ENCODE data around the gene TLR3. TPM values are rescaled to one million over a fixed set of nuclear protein-coding genes. Genes with fewer than 3 reads are reported as not detected.

TLR3 gene
- polyA plus RNA-seq, 1 donor (not counting 4 experiments of a cell fraction or from before 2014, with no cell fraction given), result 8.8 TPM

DNA sequence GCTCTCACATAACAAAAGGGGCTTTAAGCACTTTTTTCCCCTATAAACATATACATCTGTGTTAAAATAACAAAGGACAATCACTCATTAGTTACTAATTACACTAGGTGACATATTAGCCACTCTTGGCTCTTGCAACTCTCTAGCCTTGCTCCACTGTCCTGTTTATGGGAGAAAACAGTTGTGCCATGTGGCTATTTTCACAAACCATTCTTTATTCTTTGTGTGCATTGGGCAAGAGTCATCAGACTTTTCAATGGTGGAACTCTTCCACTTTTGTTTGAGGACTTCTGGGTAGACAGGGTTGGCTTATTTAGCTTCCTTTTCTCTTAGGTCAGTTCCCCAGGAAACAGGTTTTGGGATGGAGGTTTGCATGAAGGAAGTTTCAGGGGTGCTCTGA lies 19.6 kb downstream of the TLR3 start:
- TF ChIP-seq, protein P1, sequence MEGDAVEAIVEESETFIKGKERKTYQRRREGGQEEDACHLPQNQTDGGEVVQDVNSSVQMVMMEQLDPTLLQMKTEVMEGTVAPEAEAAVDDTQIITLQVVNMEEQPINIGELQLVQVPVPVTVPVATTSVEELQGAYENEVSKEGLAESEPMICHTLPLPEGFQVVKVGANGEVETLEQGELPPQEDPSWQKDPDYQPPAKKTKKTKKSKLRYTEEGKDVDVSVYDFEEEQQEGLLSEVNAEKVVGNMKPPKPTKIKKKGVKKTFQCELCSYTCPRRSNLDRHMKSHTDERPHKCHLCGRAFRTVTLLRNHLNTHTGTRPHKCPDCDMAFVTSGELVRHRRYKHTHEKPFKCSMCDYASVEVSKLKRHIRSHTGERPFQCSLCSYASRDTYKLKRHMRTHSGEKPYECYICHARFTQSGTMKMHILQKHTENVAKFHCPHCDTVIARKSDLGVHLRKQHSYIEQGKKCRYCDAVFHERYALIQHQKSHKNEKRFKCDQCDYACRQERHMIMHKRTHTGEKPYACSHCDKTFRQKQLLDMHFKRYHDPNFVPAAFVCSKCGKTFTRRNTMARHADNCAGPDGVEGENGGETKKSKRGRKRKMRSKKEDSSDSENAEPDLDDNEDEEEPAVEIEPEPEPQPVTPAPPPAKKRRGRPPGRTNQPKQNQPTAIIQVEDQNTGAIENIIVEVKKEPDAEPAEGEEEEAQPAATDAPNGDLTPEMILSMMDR (optimal IDR thresholded peaks at IDR 0.05 in 1 of 3, IDR thresholded peaks at IDR 0.05 in 1 of 3, conservative IDR thresholded peaks at IDR 0.05 in 1 of 3; ENCODE audit: extremely low read depth in 1 of 3, insufficient read depth in 2 of 3, low read length in 3 of 3), result no peak
- no peak for TF ChIP-seq EZH2 (IDR thresholded peaks at IDR 0.05; ENCODE audit: low read length)
- Histone ChIP-seq H3K4me1 (ENCODE audit: control insufficient read depth, extremely low read depth, insufficient read depth, low read length) (no peaks in the 10 kb centered on the region), H3K4me3 (ENCODE audit: control insufficient read depth in 2 of 3, extremely low read depth in 1 of 3, insufficient read depth in 2 of 3, low read depth in 1 of 3, low read length in 3 of 3) (no peak overlapping the region), H3K36me3 (ENCODE audit: control insufficient read depth in 2 of 2, extremely low read depth in 1 of 2, insufficient read depth in 2 of 2, low read length in 2 of 2) (no peaks in the 10 kb centered on the region), H3K4me2 (ENCODE audit: control insufficient read depth, extremely low read depth, insufficient read depth, low read depth, low read length) (no peak overlapping the region), H3K27ac (ENCODE audit: control insufficient read depth, insufficient read depth, low read length) (no peak overlapping the region), H3K79me2 (ENCODE audit: control insufficient read depth, insufficient read depth, low read length) (no peaks in the 10 kb centered on the region), H3K9me1 (ENCODE audit: control insufficient read depth, extremely low read depth, insufficient read depth, low read length) (no peaks in the 10 kb centered on the region), H3K27me3 (ENCODE audit: control insufficient read depth, extremely low read depth, insufficient read depth, low read length) (no peaks in the 10 kb centered on the region), H2AFZ (ENCODE audit: control insufficient read depth, low read length) (no peak overlapping the region), H3K9me3 (ENCODE audit: control insufficient read depth, low read depth, low read length) (no peaks in the 10 kb centered on the region), H4K20me1 (ENCODE audit: control insufficient read depth, extremely low read depth, insufficient read depth, low read length) (no peaks in the 10 kb centered on the region), H3K9ac (ENCODE audit: control insufficient read depth, extremely low read depth, insufficient read depth, low read length) (no peak overlapping the region)
- DNase-seq (ENCODE audit: low read depth, low spot score) (no peak), FAIRE-seq (no peak)
- dilution Hi-C loops (cut with MboI; ENCODE audit: extremely low pct_ligation_motif_present, low sequenced_read_pairs), result no loop called here

DNA sequence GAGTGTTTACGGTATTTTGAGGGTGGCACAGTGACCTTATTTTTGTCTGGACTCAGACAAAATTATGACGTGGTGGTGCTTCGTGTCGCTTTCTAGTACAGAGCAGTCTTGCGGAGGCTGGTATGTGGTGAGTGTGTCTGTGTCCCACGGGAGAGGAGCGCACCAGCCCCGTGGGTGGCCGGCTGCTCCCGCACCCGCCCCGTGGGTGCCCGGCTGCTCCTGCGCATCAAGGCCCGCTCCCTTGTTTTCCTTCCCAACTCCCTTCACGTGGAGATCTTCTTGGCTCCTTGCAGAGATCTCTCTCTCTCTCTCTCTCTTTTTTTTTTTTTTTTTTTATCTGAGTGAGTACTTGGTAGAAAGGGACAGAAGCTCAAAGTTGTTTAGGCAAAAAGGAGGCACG lies 23.3 kb downstream of the TLR3 start:
- TF ChIP-seq EZH2 (IDR thresholded peaks at IDR 0.05; ENCODE audit: low read length), result no peak
- Histone ChIP-seq H3K79me2 (ENCODE audit: control insufficient read depth, insufficient read depth, low read length) (no peaks in the 10 kb centered on the region), H4K20me1 (ENCODE audit: control insufficient read depth, extremely low read depth, insufficient read depth, low read length) (no peaks in the 10 kb centered on the region), H3K9me1 (ENCODE audit: control insufficient read depth, extremely low read depth, insufficient read depth, low read length) (no peaks in the 10 kb centered on the region), H3K4me3 (ENCODE audit: control insufficient read depth in 2 of 3, extremely low read depth in 1 of 3, insufficient read depth in 2 of 3, low read depth in 1 of 3, low read length in 3 of 3) (no peak overlapping the region), H3K27me3 (ENCODE audit: control insufficient read depth, extremely low read depth, insufficient read depth, low read length) (no peaks in the 10 kb centered on the region), H2AFZ (ENCODE audit: control insufficient read depth, low read length) (no peak overlapping the region), H3K4me1 (ENCODE audit: control insufficient read depth, extremely low read depth, insufficient read depth, low read length) (no peaks in the 10 kb centered on the region), H3K4me2 (ENCODE audit: control insufficient read depth, extremely low read depth, insufficient read depth, low read depth, low read length) (no peak overlapping the region), H3K9me3 (ENCODE audit: control insufficient read depth, low read depth, low read length) (no peaks in the 10 kb centered on the region), H3K36me3 (ENCODE audit: control insufficient read depth in 2 of 2, extremely low read depth in 1 of 2, insufficient read depth in 2 of 2, low read length in 2 of 2) (no peaks in the 10 kb centered on the region), H3K9ac (ENCODE audit: control insufficient read depth, extremely low read depth, insufficient read depth, low read length) (no peak overlapping the region), H3K27ac (ENCODE audit: control insufficient read depth, insufficient read depth, low read length) (no peak overlapping the region)
- dilution Hi-C loops (cut with MboI; ENCODE audit: extremely low pct_ligation_motif_present, low sequenced_read_pairs), result no loop called here
- FAIRE-seq (no peak), DNase-seq (ENCODE audit: low read depth, low spot score) (no peak)

DNA sequence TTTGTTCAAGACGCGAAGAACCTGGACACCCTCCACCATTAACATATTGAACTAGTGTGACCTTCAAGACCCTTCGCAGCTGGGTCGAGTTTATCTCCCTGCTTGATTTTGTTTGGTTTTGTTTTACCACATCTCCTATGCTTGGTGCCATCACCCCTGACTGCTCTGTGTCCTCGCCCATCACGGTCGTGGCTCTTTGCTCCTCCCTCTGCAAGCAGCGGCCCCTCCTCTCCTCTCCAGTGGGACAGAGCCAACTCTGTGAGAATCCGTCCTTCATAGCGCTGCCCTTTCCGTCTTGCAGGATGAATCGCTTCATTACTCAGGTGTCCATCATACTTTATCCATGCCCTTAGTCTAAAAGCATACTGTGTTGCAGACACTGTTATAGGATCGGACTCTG lies 26.4 kb downstream of the TLR3 start:
- Histone ChIP-seq H3K79me2 (ENCODE audit: control insufficient read depth, insufficient read depth, low read length) (no peaks in the 10 kb centered on the region), H3K4me2 (ENCODE audit: control insufficient read depth, extremely low read depth, insufficient read depth, low read depth, low read length) (no peak overlapping the region), H3K27me3 (ENCODE audit: control insufficient read depth, extremely low read depth, insufficient read depth, low read length) (no peaks in the 10 kb centered on the region), H3K27ac (ENCODE audit: control insufficient read depth, insufficient read depth, low read length) (no peak overlapping the region), H3K9me3 (ENCODE audit: control insufficient read depth, low read depth, low read length) (no peaks in the 10 kb centered on the region), H3K4me3 (ENCODE audit: control insufficient read depth in 2 of 3, extremely low read depth in 1 of 3, insufficient read depth in 2 of 3, low read depth in 1 of 3, low read length in 3 of 3) (no peak overlapping the region), H2AFZ (ENCODE audit: control insufficient read depth, low read length) (no peak overlapping the region), H3K36me3 (ENCODE audit: control insufficient read depth in 2 of 2, extremely low read depth in 1 of 2, insufficient read depth in 2 of 2, low read length in 2 of 2) (no peaks in the 10 kb centered on the region), H4K20me1 (ENCODE audit: control insufficient read depth, extremely low read depth, insufficient read depth, low read length) (no peaks in the 10 kb centered on the region), H3K9me1 (ENCODE audit: control insufficient read depth, extremely low read depth, insufficient read depth, low read length) (no peaks in the 10 kb centered on the region), H3K9ac (ENCODE audit: control insufficient read depth, extremely low read depth, insufficient read depth, low read length) (no peak overlapping the region), H3K4me1 (ENCODE audit: control insufficient read depth, extremely low read depth, insufficient read depth, low read length) (no peaks in the 10 kb centered on the region)
- dilution Hi-C loops (cut with MboI; ENCODE audit: extremely low pct_ligation_motif_present, low sequenced_read_pairs), result no loop called here
- FAIRE-seq (no peak), DNase-seq (ENCODE audit: low read depth, low spot score) (no peak)
- TF ChIP-seq, protein P1 (optimal IDR thresholded peaks at IDR 0.05 in 1 of 3, IDR thresholded peaks at IDR 0.05 in 1 of 3, conservative IDR thresholded peaks at IDR 0.05 in 1 of 3; ENCODE audit: extremely low read depth in 1 of 3, insufficient read depth in 2 of 3, low read length in 3 of 3), result no peak
- TF ChIP-seq EZH2 (IDR thresholded peaks at IDR 0.05; ENCODE audit: low read length), result no peak

Data from keratinocyte (primary cell).